ENCODE data around the gene OLR1.
"Not testable (repeated sequence)": the region's sequence is repeated elsewhere in the genome, so short reads cannot be mapped to it uniquely, and the experiment has no call there.

OLR1 gene

DNA sequence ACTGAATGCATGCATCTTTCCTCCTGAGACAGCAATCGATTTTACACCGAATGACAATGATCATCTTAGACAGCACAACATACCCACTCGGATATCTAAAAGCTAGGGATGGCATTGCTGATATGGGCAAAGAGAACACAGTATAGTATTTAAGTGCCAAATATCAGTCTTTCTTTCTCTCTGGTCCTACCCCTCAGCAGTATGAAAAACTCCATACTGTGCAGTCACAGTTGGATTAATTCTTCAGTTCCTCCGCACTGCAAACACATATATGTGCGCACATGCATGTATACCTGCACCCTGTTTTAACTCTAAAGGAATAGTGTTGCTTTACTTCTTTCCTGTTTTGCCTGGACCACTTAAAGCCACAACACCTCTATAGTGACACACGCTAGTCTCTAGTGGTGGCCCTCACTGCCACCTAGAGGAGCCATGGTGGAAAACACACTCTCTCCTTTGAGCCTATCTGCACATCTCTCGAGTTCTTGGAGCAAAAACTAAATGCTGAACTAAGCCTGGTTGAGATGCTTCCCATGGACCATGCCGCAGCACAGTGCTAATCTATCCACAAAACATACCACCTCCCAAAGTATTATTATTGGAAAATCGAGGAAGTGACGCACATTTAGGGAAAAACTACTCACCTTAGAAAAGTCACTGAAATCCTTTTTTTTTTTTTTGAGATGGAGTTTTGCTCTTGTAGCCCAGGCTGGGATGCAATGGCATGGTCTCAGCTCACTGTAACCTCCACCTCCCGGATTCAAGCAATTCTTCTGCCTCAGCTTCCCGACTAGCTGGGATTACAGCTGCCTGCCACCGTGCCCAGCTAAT, 18.8 kb upstream of the OLR1 start:
- no peak for DNase-seq

DNA sequence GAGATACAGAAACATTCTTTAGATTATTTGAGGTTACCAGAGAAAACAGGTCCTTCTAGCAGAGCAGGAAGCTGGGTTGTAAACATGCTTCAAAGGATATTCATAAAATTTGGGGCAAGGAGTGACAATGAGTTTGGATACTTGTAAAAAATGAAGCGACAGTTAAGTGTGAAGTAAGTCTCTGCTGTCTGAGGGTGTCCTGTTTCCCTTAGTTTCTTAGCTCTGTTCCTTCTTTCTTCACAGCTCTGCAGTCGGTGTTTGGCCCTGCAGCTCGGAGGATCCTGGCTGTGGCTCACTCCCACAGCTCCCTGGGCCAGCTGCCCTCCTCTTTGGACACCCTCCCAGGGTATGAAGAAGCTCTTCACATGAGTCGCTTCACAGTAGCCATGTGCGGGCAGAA, 17.7 kb upstream of the OLR1 start:
- DNase-seq: no peak

DNA sequence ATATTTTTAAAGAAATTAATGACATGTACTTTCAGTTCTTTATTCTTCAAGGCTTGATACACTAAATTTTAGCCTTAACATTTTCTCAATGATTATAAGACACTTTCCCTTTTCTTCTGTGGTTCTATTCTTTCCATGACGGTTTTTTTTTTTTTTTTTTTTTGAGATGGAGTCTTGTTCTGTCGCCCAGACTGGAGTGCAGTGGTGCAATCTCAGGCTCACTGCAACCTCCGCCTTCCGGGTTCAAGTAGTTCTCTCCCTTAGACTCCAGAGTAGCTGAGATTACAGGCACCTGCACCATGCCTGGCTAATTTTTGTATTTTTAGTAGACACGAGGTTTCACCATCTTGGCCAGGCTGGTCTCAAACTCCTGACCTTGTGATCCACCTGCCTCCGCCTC, 15.0 kb upstream of the OLR1 start:
- not testable (repeated sequence) for DNase-seq

DNA sequence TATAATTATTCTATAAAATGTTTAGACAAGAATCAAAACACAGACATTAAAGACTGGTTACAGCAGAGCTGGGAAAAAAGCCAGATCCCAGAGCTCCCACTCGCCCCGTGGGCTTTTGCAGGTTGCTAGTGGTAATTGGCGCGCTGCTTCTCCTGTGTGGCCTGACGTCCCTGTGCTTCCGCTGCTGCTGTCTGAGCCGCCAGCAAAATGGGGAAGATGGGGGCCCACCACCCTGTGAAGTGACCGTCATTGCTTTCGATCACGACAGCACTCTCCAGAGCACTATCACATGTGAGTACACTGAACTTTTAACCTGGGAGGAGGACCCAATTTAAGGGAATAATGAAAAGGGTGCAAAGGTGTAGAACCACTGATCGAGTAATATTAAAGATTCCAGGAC, 14.4 kb upstream of the OLR1 start:
- DNase-seq: no peak

DNA sequence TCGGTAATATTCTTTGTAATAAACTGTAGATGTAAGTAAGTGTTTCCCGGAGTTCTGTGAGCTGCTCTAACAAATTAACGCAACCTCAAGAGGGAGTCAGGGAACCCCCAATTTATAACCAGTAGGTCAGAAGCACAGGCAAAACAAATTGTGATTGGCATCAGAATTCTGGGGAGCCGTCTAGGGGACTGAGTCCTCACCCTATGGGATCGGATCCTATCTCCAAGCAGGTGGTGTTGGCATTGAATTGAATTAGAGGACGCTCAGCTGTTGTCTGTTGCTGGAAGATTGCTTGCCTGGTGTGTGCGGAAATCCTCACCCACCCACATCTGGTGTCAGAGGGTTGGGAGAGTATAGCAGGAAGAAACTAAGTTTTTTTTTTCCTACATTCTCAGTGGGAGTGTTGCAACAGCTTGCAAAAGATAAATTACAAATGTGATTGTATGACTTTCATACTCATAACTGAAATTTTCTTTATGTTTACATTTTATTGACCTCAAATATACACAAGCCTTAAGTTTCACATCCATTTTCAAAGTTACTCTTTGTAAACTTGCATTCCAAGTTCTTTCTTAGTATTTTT, 12.4 kb upstream of the OLR1 start:
- DNase-seq: no peak

DNA sequence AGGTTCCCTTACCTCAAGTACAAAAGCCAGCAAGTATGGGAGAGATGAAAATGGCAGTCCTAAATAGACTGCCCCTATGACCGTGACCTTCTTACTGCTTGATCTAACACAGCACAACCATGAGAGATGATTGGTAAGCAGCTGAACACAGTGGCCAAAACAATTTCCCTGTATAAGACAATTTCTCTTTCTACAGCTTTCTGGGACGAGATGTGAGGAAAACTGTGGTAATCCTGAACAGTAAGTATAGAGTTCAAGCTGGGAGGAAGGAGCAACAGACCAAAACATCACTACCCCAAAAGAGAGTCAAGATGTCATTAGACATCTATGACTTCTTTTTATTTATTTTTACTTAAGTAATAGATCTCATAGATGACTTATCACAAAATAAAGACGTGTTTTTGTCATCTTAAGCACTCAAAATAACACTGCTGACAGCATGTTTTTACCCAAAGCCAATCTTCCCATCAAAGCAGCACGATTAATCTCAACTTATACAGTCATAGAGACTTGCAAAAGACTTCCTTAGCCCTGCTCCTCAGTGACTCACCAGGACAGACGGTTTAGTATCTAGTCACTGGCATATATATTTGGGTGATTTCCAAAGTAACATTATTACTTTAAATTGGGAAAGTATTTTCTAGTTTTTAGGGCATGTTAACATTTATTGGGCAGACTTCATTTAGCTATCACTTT, 10.6 kb upstream of the OLR1 start:
- DNase-seq: no peak

DNA sequence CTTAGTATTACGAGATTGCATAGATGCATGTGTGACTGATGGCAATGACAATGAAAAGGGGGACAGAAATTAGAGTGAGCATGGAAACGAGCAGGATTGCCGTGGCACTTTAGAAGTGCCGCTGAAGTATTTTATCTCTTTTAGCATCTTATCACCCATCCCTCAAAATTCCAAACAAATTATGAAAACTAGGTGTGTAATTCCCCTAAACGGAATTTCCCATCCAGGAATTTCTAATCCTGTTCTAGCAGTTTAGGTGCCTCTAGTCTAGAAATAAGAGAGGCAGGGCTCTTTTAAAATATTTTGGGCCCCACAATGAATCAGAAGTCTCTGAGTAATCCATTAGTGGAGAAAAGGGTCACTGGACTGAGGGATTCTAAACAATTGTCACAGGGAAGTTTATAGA, 7.8 kb upstream of the OLR1 start:
- no peak for DNase-seq

DNA sequence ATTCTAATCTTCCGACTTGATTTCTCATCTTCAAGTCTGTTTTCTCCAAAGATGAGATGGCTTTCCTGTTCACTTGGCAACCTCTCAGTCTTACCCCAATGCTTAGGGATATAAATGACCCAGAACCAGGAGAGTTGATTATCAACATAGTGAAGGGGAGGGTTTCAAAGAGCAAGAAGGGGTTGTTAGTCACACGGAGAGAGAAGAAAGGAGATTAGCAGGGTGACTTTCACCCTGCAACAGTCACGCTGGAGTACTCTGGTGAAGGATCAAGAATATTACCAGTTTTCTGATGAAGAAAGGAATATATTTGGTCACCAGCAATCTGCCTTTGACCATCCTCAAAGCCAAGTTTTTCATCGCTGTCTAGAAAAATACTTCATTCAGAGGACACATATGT, 6.9 kb upstream of the OLR1 start, which contains the start of gene TMEM52B:
Gene TMEM52B, plus strand, starts transcription at position 212 of the 400 bp plus-strand sequence. CDS start 543 bp downstream, outside the sequence.
- no peak for DNase-seq

DNA sequence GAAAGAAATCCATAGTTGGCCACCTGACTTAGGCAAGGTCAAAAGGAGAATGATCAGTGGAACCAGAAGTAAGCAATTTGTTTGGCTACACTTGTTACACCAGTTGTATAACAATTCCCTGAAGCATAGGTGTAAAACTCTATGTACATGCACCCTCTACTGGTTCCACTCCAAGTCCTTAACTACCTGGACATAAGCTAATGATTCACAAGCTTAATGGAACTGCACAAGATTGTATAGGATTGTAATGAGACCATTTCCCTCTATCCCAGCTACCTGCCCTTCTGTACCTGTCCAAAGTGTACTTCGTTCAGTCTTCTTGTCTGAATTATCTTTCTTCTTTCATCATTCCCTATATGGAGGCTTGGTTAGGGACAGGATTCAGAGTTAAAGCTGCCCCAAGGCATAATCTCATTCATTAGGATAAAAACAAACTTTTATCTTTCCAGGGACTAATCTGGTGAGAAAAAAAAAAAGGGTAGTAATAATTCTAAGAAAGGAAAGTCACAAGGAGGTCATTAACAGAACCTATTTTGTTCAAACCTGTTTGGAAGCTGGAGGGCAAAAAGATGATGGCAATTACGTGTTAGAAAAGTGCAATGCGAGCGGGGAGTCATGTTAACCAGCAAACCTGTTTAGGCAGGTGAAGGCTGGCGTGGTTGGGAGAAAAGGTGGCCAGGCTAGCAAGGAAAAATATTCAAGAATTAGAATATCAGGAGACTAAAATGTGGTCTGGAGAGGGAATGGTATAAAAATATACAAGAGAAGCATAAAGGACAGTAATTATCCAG, 4.1 kb upstream of the OLR1 start:
- no peak for DNase-seq

DNA sequence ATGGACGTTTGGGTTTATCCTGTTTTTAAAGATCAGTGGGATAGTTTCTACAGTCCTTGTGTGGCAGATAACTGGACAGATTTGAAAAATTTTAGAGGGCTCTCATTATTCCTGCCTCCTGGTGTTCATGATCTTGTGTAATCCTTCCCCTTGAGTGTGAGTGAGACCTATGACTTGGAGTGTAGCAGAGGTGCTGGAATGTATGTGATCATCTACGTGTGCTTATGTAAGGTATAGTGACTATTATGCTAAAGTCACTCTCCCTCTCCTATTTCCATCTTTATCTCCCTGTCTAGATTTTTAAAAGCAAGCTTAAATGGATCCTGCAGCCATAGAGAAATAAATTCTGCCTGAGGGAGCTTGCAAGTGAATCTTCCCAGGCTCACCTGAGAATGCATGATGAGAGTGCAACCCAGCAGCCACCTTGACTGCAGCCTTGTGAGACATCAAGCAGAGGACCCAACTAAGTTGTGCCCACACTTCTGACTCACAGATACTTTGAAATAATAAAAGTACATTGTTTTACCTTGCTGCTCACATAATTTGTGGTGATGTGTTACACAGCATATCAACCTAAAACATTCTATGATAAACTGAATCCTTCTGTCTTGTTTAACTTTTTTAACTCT, 3.2 kb upstream of the OLR1 start:
- no peak for DNase-seq

DNA sequence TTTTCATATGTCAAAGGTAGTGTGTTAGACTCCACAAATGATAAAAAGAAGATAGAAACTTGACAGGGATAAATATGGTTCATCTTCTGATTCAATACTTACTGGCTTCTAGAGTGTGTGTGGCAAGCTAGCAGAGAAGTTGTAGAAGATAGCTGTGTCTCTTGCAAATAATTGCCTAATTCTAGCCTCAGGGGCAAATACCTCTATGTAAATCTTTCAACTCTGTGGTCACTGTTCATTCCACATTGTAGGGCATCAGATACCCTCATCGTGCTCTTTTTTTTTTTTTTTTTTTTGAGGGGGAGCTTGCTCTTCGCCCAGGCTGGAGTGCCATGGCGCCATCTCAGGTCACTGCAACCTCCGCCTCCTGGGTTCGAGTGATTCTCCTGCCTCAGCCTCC, 1.7 kb downstream of the OLR1 start:
- no peak for DNase-seq

DNA sequence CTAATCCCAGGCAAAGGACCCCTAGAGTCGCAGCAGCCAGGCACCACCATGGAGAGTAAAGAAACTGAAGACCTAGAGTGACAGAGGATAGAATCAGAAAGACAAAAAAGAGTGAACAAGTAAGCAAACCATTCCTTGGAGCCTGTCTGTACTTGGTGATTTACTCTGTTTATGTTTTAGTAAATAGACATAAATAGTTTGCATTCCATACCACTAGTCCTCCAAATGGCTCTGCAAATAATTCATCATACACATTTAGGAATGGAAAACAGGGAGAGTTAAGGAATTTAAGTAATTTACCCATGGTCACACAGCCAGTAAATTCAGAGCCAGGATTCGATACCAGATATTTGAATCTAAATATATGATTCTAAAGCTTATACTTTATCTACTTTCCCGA, 2.8 kb downstream of the OLR1 start:
- no peak for DNase-seq

DNA sequence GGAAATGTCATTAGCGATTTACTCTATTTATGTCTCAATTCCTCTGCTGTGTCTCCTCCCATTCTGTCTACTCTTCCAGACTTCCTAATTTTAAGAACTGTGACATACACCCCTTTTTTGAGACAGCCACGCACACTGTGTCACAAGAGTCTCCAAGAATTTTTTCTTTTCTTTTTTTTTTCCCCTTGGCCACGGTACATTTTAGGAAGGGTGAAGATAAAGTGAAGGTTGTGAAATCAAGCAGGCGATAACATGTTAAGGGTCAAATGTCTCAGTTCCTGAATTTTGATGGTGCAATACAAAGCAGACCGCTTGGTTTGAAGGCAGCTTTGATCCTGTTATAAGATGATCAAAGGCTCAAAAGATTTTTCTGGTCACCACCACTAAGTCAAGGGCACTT, 4.3 kb downstream of the OLR1 start:
- no peak for DNase-seq

DNA sequence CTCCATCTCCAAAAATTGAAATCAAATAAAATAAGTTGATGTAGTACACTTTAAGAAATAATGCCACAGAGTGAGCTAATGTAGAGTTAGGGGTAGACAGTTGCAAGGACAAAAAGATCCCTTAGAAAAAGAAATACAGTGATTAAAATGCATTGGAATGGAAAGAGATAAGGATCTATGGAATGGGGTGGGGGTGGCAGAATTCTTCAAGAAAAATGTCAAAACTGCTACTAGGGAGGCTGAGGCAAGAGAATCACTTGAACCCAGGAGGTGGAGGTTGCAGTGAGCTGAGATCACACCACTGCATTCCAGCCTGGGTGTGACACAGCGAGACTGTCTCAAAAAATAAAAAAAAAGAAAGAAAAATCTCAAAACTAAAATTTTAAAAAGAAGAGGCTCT, 6.5 kb downstream of the OLR1 start:
- no peak for DNase-seq

DNA sequence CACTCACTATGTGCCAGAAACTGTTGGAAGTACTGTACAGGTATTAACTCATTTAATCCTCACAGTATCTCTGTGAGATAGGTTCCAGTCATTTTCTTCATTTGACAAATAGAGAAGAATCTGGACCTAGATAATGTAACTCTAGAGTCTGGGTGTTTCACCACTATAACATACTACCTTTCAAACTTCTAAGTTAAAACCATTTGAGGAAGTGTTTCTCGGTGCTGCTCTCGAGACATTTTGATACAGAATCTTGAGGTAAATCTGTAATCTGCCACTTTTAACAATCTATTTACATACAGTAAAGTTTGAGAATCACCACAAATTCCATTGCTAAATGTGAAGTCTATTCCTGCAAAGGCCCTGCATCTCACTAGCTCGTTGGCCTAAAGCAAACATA, 8.8 kb downstream of the OLR1 start:
- no peak for DNase-seq

DNA sequence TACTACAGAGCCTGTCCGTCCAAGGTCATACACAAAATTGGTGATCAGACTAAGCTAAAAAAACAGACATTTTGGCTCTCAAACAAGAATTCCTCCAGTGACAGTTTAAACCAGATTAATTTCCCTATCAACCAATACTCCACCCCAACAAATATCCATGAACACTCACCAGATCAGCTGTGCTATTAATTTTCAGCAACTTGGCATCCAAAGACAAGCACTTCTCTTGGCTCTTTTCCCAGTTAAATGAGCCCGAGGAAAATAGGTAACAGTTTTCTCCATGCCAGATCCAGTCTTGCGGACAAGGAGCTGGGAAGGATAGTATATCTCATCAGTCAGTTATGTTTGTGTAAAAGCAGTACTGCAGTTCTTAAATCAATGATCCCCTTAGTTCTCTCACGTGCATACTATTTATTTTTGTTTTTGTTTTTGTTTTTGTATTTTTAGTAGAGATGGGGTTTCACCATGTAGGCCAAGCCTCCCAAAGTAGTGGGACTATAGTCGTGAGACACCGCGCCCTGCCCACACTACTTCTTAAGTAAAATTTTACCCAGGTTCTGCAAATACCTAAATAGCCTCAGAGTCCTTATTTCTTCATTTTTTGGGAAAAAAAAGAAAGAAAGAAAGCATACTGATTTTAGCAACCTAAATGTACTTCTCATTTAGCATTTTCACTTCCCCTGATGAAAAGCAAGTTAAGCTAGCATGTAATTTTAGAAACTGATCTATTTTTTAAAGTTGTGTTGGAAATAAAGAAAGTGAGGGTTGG, 11.1 kb downstream of the OLR1 start:
- DNase-seq: peak; percentile 22

DNA sequence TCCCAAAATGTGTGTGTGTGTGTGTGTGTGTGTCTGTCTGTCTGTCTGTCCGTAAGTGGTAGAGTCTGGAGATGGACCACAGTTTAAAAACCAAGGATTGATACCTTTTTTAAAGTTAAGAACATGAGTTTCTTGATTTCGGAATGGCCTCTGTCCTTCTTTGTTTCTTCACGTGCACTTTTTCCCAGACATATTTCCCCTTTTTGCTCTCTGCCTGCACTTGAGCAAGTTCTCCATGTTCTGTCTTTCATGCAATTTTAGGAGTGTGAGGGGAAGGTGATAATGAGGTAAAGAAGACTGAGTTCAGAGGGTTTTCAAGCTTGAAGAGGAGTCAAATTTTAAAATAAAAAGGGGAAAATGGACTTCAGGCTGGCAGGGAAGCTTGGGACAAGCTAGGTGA, 12.7 kb downstream of the OLR1 start:
- no peak for DNase-seq

DNA sequence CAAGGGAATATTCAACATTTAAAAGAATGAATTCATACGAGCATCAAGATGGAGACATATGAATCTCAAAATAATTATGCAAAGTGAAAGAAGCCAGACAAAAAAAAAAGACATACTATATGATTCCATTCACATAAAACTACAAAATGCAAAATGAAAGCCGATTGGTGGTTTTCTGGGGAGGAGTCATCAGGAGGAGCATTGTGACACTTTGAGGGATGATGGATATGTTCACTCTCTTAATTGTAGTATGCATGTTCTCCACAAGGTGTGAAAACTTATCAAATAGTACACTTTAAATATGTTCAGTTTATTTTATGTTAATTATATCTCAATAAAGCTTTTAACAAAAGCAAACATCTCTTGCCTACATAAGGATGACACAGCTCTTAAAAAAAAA, 13.5 kb downstream of the OLR1 start:
- no peak for DNase-seq

DNA sequence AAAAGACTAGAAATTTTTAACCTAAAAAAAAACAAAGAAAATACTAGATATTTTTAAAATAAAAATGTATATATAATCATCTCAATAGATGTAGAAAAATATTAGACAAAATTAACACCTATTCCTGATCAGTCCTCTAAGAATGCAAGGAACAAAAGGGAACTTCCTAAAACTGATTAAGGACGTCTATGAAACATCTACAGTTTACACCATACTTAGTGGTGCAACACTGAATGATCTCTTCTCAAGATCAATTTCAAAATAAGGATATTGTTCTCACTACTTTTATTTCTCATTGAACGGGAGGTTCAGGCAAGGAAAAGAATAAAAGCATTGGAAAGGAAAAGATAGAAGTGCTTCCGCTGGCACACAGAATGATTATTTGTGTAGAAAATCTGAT, 16.0 kb downstream of the OLR1 start:
- no peak for DNase-seq

DNA sequence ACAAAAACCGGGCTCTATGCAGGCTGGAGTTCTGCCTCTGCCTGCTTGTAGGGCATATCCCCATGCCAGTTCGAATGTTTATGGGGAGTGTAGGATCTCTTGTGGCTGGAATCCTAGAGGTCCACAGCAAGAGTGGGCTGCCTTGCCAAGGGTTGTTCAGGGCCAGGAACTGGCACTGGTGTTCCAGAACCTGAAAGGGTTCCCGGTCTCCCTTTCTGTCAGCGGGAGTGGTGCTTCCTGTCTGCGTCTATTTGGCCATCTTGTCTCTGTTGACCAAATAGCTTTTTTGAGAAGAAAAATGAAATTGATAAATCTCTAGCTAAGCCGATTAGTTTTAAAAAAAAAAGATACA, 17.8 kb downstream of the OLR1 start:
- DNase-seq: no peak

DNA sequence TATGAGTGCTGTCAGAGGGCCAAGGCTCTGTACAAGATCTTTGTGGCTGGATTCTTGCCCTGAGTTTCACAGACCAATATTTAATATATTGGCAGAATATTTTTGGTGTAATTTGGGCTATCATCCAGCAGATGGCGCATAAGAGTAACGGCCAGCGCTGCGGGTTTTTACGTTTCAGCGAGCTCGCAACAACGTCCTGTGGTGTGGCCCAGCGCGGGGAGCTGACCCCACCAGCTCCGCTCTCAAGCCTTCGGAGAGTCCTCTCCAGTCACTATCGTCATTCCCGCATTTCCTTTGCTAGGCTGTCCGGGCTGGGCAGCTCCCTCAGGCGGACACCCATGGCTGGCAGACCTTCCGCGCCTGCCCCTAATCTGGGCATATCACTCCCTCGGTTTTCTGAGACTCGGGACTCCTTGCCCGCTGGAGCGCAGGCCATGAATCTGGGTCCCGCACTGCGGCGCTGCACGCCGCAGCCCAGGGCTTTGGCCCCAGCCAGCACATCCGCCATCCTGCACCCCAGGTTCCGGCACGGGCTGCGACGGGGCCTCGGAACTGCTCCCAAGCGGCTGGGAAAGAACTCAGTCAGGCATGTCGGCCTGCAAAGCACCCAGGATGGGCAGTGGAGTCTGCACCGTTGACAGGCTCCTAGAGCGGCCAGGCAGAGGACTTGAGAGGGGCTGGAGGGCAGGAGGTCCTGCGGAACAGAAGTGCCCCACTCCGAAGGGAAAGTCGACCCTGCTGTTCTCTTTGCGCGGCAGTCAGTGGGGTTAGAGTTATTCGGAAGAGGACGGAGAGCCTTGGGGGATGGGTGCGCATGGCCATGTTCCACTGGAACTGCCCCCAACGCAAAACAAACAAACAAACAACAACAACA, 18.4 kb downstream of the OLR1 start:
- DNase-seq: no peak
